Right lobe of liver (tissue), 6 donors: ENCODE results near the gene IL12A. TPM values are rescaled to one million over a fixed set of nuclear protein-coding genes. Genes with fewer than 3 reads are reported as not detected.

Experiments
- ATAC-seq, 4 donors: fragments of 200-7000 bp; cut with Tn5 transposase; one replicate each; pipeline ENCODE4 v1.9.1; 2020; ENCODE audit warnings: mild to moderate bottlenecking in 4 of 4, moderate library complexity in 4 of 4
- DNase-seq, 3 donors: peaks; one replicate each; pipeline ENCODE4 v3.0.0-alpha.2; 2020
- H3K27ac ChIP-seq, 3 donors: fragments of 200-600 bp; one replicate each; pipeline ENCODE4 v1.8.0; 2022
- H3K27me3 ChIP-seq, 2 donors: fragments of 200-600 bp; one replicate each; pipeline ENCODE4 v1.8.0; 2022
- H3K36me3 ChIP-seq, 4 donors: fragments of 200-600 bp; sonication (generic) in 1 of 4; one replicate each; pipeline versions ENCODE4 v1.5.1 to v1.8.0; 2017 to 2022; ENCODE audit warnings: control low read depth in 1 of 4
- H3K4me1 ChIP-seq, 4 donors: fragments of 200-600 bp; sonication (generic) in 1 of 4; one replicate each; pipeline versions ENCODE4 v1.5.1 to v1.8.0; 2017 to 2022; ENCODE audit warnings: control low read depth in 1 of 4
- H3K4me3 ChIP-seq, 3 donors: fragments of 200-600 bp; one replicate each; pipeline ENCODE4 v1.8.0; 2022
- H3K9me3 ChIP-seq, 4 donors: fragments of 200-600 bp; sonication (generic) in 1 of 4; one replicate each; pipeline versions ENCODE4 v1.5.1 to v1.8.0; 2017 to 2022; ENCODE audit warnings: control low read depth in 1 of 4
- CTCF ChIP-seq, 4 donors: fragments of 200-600 bp in 3 of 4; fragments of 450-650 bp in 1 of 4; IDR thresholded peaks; one replicate each; pipeline versions ENCODE4 v1.5.1 to v1.8.0; 2016 to 2022; ENCODE audit warnings: antibody characterized with exemption in 4 of 4, mild to moderate bottlenecking in 2 of 4
- POLR2A ChIP-seq: fragments of 450-650 bp; IDR thresholded peaks from one replicate; pipeline ENCODE4 v1.6.1; 2017; ENCODE audit warnings: antibody characterized with exemption, mild to moderate bottlenecking
- WGBS: methylation state at CpG from one replicate; pipeline ENCODE4 v1.1.6; 2018; ENCODE audit warnings: low coverage, low lambda C conversion rate; ENCODE audit not compliant: insufficient coverage; ENCODE audit errors: missing lambda C conversion rate; 5-methylcytosine and 5-hydroxymethylcytosine counted together
- intact Hi-C, 2 donors: fragments of 100-400 bp; cut with DNase I; formaldehyde crosslinking; loops; one replicate each; pipeline versions ENCODE4 v1.11.2 to v1.14.1; 2022
- total RNA-seq, 6 experiments: library from RNA; depleted of rRNA in 2 of 6; stranded (reverse); fragments of >200 nt in 2 of 6; fragmentation: NEBNext Ultra II Directional in 3 of 6; extraction: Animal tissue kit (Norgen Biotek cat#: 25700) in 3 of 6; gene quantifications; one replicate each; pipeline versions ENCODE4 v1.1.0 to v1.2.4, GENCODE V29; 2016 to 2023
- donor health status: DM: no; HTN: yes; CAD: no.
- donor health status: DM: no; HTN: no; CAD: no.
- donor health status: DM: no; HTN: no; CAD: no.
- donor health status: DM: no; HTN: yes; CAD: no.
- donor health status: DM: no; HTN: yes; CAD: no.

Gene IL12A
- total RNA-seq, 6 experiments from 2014 or later, result 0.55 TPM; not detected in 5

GRCh38 chr3:160044121-160044520 is 55.5 kb downstream of the IL12A start:
- no peak overlapping the region for H3K27ac ChIP-seq
- no peak for TF ChIP-seq POLR2A
- TF ChIP-seq CTCF (IDR thresholded peaks at IDR 0.05), result no peak
- intact Hi-C loops, result no loop called here
- DNase-seq (no peak), ATAC-seq (no peak)
- no peaks in the 10 kb centered on the region for H3K36me3 ChIP-seq
- H3K9me3 ChIP-seq, result no peaks in the 10 kb centered on the region
- no peaks in the 10 kb centered on the region for H3K4me1 ChIP-seq
- no peaks in the 10 kb centered on the region for H3K27me3 ChIP-seq
- WGBS, result 50% methylated on average over 1 of the region's 1 CpG
- no peak overlapping the region for H3K4me3 ChIP-seq

Other genes starting within 250 kb of the IL12A start
- 1 to 10 TPM in 5 of 6 experiments, under 1 TPM in 1; 0.74 to 2.8 (median 1.9) TPM for gene SCHIP1, start 149.0 kb upstream of the IL12A start, total RNA-seq
- 1 to 10 TPM in 1 of 6 experiments, under 1 TPM in 4, not detected in 1; 0.07 to 1.2 (median 0.88) TPM for gene C3orf80, start 236.6 kb downstream of the IL12A start, total RNA-seq